ENCODE measurements around the gene CLDN1.
"Not testable (repeated sequence)": the region's sequence is repeated elsewhere in the genome, so short reads cannot be mapped to it uniquely, and the experiment has no call there.

The CLDN1 gene

GRCh38 chr3:190293621-190294020 lies 28.6 kb downstream of the CLDN1 start:
- DNase-seq (ENCODE audit: low spot score), result no peak

- DNase-seq (ENCODE audit: low spot score), result no peak
These were observed 30.2 kb downstream of the CLDN1 start for GRCh38 chr3:190291994-190292584.

GRCh38 chr3:190289989-190290388 lies 32.3 kb downstream of the CLDN1 start:
- no peak for DNase-seq (ENCODE audit: low spot score)

- DNase-seq (ENCODE audit: low spot score), result no peak
These were observed 33.4 kb downstream of the CLDN1 start for GRCh38 chr3:190288836-190289235.

- no peak for DNase-seq (ENCODE audit: low spot score)
These were observed 36.2 kb downstream of the CLDN1 start for GRCh38 chr3:190286014-190286413.

- no peak for DNase-seq (ENCODE audit: low spot score)
These were observed 40.8 kb downstream of the CLDN1 start for GRCh38 chr3:190281308-190282051.

- DNase-seq (ENCODE audit: low spot score), result no peak
These were observed 42.6 kb downstream of the CLDN1 start for GRCh38 chr3:190279690-190280089.

GRCh38 chr3:190272747-190273146 lies 49.5 kb downstream of the CLDN1 start:
- no peak for DNase-seq (ENCODE audit: low spot score)

- DNase-seq (ENCODE audit: low spot score), result no peak
These were observed 53.1 kb downstream of the CLDN1 start for GRCh38 chr3:190269101-190269500.

- DNase-seq (ENCODE audit: low spot score), result not testable (repeated sequence)
These were observed 54.8 kb downstream of the CLDN1 start for GRCh38 chr3:190267464-190267863.

GRCh38 chr3:190266913-190267290 lies 55.3 kb downstream of the CLDN1 start:
- DNase-seq (ENCODE audit: low spot score), result no peak

- DNase-seq (ENCODE audit: low spot score), result no peak
These were observed 55.9 kb downstream of the CLDN1 start for GRCh38 chr3:190266265-190266912.

- no peak for DNase-seq (ENCODE audit: low spot score)
These were observed 56.5 kb downstream of the CLDN1 start for GRCh38 chr3:190265796-190266195.

GRCh38 chr3:190265126-190265525 lies 57.1 kb downstream of the CLDN1 start:
- no peak for DNase-seq (ENCODE audit: low spot score)

GRCh38 chr3:190261740-190262139 lies 60.5 kb downstream of the CLDN1 start:
- no peak for DNase-seq (ENCODE audit: low spot score)

GRCh38 chr3:190261015-190261414 lies 61.2 kb downstream of the CLDN1 start:
- DNase-seq (ENCODE audit: low spot score), result no peak

GRCh38 chr3:190260301-190260700 lies 61.9 kb downstream of the CLDN1 start:
- no peak for DNase-seq (ENCODE audit: low spot score)

GRCh38 chr3:190258634-190259033 lies 63.6 kb downstream of the CLDN1 start:
- DNase-seq (ENCODE audit: low spot score), result no peak

Data from NAMALWA (cell line).